IPS-18c (cell line): Measurements from ENCODE around the gene PPP2R2B.

ENCODE experiments used
- H3K4me3 ChIP-seq: 2 replicates; pipeline ENCODE4 v1.7.0; 2013; ENCODE audit warnings: low read depth, mild to moderate bottlenecking, low read length, moderate library complexity; ENCODE audit not compliant: insufficient read depth
- H3K9me3 ChIP-seq: one replicate; pipeline ENCODE4 v1.6.1; 2013; ENCODE audit warnings: mild to moderate bottlenecking, low read length, moderate library complexity; ENCODE audit not compliant: control insufficient read depth, insufficient read depth

The PPP2R2B gene

GRCh38 chr5:146878476-146879172, at the start of gene PPP2R2B:
Gene PPP2R2B (minus strand): TSS chr5:146878757.
- peak within 1 kb of the TSS; percentile 88 for H3K4me3 ChIP-seq
- no peaks in the 10 kb centered on the region for H3K9me3 ChIP-seq

GRCh38 chr5:146924132-146924531, 45.6 kb upstream of the PPP2R2B start:
- Histone ChIP-seq H3K4me3 (no peak overlapping the region), H3K9me3 (no peaks in the 10 kb centered on the region)

- Histone ChIP-seq H3K4me3 (no peak overlapping the region), H3K9me3 (no peaks in the 10 kb centered on the region)
These were observed 42.7 kb upstream of the PPP2R2B start for GRCh38 chr5:146921225-146921624.

GRCh38 chr5:146920351-146920881, 41.9 kb upstream of the PPP2R2B start:
- no peak overlapping the region for H3K4me3 ChIP-seq
- H3K9me3 ChIP-seq = no peaks in the 10 kb centered on the region

GRCh38 chr5:146919304-146919703, 40.7 kb upstream of the PPP2R2B start:
- Histone ChIP-seq H3K4me3 (no peak overlapping the region), H3K9me3 (no peaks in the 10 kb centered on the region)

- H3K4me3 ChIP-seq = no peak overlapping the region
- H3K9me3 ChIP-seq = no peaks in the 10 kb centered on the region
These were observed 39.4 kb upstream of the PPP2R2B start for GRCh38 chr5:146917931-146918330.

- Histone ChIP-seq H3K9me3 (no peaks in the 10 kb centered on the region), H3K4me3 (no peak overlapping the region)
These were observed 34.3 kb upstream of the PPP2R2B start for GRCh38 chr5:146912874-146913273.

- no peaks in the 10 kb centered on the region for H3K9me3 ChIP-seq
These were observed 31.7 kb upstream of the PPP2R2B start for GRCh38 chr5:146910239-146910638.

GRCh38 chr5:146909255-146910068, 30.9 kb upstream of the PPP2R2B start:
- no peaks in the 10 kb centered on the region for H3K9me3 ChIP-seq
- H3K4me3 ChIP-seq = no peak overlapping the region

More at GRCh38 chr5:146910239-146910638, 31.7 kb upstream of the PPP2R2B start:
- no peak overlapping the region for H3K4me3 ChIP-seq

- peaks cover 2% of the 10 kb centered on the region for H3K9me3 ChIP-seq
These were observed 28.2 kb upstream of the PPP2R2B start for GRCh38 chr5:146906803-146907202.

GRCh38 chr5:146904890-146905289, 26.3 kb upstream of the PPP2R2B start:
- H3K4me3 ChIP-seq = no peak overlapping the region
- peaks cover 2% of the 10 kb centered on the region for H3K9me3 ChIP-seq

More at GRCh38 chr5:146906803-146907202, 28.2 kb upstream of the PPP2R2B start:
- no peak overlapping the region for H3K4me3 ChIP-seq

GRCh38 chr5:146903789-146904188, 25.2 kb upstream of the PPP2R2B start:
- no peak overlapping the region for H3K4me3 ChIP-seq
- peaks cover 2% of the 10 kb centered on the region for H3K9me3 ChIP-seq

GRCh38 chr5:146902471-146902870, 23.9 kb upstream of the PPP2R2B start:
- Histone ChIP-seq H3K9me3 (peaks cover 2% of the 10 kb centered on the region), H3K4me3 (no peak overlapping the region)

GRCh38 chr5:146897061-146897460, 18.5 kb upstream of the PPP2R2B start:
- Histone ChIP-seq H3K9me3 (peaks cover 2% of the 10 kb centered on the region), H3K4me3 (no peak overlapping the region)

GRCh38 chr5:146894753-146895521, 16.4 kb upstream of the PPP2R2B start:
- Histone ChIP-seq H3K9me3 (no peaks in the 10 kb centered on the region), H3K4me3 (no peak overlapping the region)

- Histone ChIP-seq H3K9me3 (no peaks in the 10 kb centered on the region), H3K4me3 (no peak overlapping the region)
These were observed 15.4 kb upstream of the PPP2R2B start for GRCh38 chr5:146893991-146894390.

GRCh38 chr5:146892231-146892630, 13.7 kb upstream of the PPP2R2B start:
- no peaks in the 10 kb centered on the region for H3K9me3 ChIP-seq
- H3K4me3 ChIP-seq = no peak overlapping the region
